Fibroblast of the conjunctiva (primary cell): ENCODE results near the gene SLC2A3.
"Not testable (repeated sequence)": the region's sequence is repeated elsewhere in the genome, so short reads cannot be mapped to it uniquely, and the experiment has no call there.

Experiments used
- DNase-seq: peaks from one replicate; pipeline ENCODE4 v3.0.0-alpha.2; 2010; ENCODE audit warnings: low read depth

SLC2A3 gene

GRCh38 chr12:7935590-7936581 is at the start of gene SLC2A3:
Gene SLC2A3 (minus strand): TSS chr12:7936187. CDS start chr12:7936034, 153 bp downstream.
- DNase-seq = peak; percentile 90

- DNase-seq = no peak
Measured at GRCh38 chr12:7984900-7985299, 48.9 kb upstream of the SLC2A3 start.

- DNase-seq = not testable (repeated sequence)
Measured at GRCh38 chr12:7983460-7983859, 47.5 kb upstream of the SLC2A3 start.

GRCh38 chr12:7983019-7983418 is 47.0 kb upstream of the SLC2A3 start:
- DNase-seq = not testable (repeated sequence)

DNA sequence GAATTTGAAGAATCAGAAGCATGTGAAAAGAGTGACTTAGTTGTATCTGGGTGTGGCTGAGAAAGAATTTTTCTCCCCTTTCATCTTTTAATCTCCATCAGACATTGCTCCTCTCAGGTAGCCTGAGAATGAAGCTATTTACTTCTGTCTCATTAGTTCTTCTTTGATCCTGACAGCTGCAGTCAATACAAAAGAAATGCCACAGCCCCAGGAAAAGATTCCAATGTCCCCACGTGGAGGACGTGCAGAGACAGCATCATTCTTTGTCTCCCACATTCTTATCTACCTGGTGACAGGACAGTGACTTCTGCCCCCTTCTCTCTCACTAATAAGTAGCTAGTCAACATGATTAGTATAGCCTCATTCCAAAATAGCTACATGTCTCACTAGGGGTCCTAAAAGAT is 46.3 kb upstream of the SLC2A3 start:
- DNase-seq = not testable (repeated sequence)

DNA sequence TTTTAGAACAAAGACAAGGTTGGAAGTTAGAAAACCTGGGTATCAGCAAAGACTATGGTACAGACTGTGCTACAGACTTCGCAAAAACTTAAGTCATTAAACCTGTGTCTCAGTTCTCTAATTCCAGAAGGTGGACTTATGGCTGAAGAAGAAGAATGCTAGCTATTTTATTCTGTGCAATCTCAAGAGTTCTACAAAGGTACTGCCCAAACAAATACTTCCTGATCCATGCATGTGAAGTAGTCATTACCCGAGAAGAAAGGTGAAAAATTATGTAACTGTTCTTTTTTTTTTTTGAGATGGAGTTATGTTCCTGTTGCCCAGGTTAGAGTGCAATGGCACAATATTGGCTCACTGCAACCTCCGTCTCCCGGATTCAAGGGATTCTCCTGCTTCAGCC is 45.5 kb upstream of the SLC2A3 start:
- no peak for DNase-seq

- DNase-seq = not testable (repeated sequence)
Measured at GRCh38 chr12:7977351-7978124, 41.6 kb upstream of the SLC2A3 start.

- DNase-seq = no peak
Measured at GRCh38 chr12:7973457-7973825, 37.5 kb upstream of the SLC2A3 start.

DNA sequence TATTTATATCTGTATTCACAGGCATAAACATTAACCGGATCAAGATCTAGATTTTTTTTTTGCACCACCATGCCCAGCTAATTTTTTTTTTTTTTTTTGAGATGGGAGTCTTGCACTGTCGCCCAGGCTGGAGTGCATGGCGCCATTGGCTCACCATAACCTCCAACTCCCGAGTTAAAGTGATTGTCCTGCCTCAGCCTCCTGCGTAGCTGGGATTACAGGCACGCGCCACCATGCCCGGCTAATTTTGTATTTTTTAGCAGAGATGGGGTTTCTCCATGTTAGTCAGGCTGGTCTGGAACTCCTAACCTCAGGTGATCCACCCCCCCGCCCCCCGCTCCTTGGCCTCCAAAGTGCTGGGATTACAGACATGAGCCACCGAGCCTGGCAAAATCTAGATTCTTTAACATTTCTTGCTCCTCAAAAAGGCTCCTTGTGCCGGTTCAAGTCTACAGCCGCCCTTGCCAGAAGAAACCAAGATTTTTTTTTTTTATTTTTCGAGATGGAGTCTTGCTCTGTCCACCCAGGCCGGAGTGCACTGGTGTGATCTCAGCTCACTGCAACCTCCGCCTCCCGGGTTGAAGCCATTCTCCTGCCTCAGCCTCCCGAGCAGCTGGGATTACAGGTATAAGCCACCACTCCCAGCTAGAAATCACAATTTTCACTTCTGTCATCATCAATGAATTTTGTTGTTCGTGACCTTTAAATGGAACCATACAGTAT is 36.9 kb upstream of the SLC2A3 start:
- no peak for DNase-seq

DNA sequence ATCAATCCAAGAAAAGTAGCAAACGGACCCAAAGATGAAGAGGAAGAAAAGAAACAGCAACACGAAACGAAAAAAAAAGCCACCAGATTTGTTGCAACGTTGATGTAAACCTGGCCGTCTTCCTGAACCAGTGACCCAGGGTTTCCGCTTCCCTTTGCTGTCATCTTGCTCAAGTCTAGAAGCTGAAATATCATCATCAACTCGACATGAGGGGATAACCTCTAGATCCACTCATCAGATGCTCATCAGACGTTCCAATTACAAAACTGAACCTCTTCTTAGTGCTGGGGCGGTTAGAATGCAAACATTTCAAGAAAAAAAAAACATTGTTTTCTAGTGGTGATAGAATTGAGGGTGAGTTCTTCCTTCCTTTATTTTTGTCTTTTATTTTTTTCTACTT is 36.3 kb upstream of the SLC2A3 start:
- DNase-seq = not testable (repeated sequence)

- not testable (repeated sequence) for DNase-seq
Measured at GRCh38 chr12:7971765-7972164, 35.8 kb upstream of the SLC2A3 start.

DNA sequence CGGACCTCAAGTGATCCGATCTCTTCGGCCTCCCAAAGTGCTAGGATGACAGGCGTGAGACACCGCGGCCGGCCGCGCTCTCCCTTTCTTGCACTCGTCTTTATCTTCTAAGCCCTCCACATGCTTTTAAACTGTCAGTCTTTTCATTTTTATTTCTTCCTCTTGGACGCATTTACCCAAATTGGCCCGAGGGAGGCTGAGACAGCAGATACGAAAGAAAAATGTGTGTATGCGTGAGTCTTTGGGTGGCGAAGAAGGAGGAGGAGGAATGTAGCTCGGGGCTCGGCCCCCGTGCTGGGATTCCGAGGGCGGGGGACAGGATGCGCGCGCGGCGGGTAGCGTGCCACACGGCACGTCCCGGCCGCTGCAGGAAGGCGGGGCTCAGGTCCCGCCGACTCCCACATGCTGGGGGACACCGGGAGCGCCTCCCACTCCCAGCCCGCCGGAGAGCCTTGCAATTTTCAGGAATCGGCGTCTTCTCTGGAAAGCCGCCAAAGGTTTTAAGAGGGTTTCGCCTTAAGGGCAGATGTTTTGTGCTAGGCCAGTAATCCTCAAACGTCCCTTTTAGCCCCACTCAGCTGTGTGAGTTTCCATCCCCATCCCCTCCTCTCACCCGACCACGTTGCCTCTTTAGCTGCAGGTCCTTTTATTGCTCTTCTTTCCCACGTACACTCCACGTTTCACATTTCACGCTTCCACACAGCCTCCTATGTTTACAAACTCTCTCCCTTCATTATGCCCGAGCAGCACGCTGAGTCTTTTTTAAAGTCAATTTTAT is 34.7 kb upstream of the SLC2A3 start:
- DNase-seq = peak; percentile 88

- no peak for DNase-seq
Measured at GRCh38 chr12:7966563-7966962, 30.6 kb upstream of the SLC2A3 start.

- DNase-seq = not testable (repeated sequence)
Measured at GRCh38 chr12:7964669-7965068, 28.7 kb upstream of the SLC2A3 start.

GRCh38 chr12:7961395-7962178 is 25.6 kb upstream of the SLC2A3 start:
- DNase-seq = no peak

GRCh38 chr12:7959701-7960121 is 23.7 kb upstream of the SLC2A3 start:
- DNase-seq = no peak

- DNase-seq = no peak
Measured at GRCh38 chr12:7959278-7959677, 23.3 kb upstream of the SLC2A3 start.

GRCh38 chr12:7954877-7955276 is 18.9 kb upstream of the SLC2A3 start:
- DNase-seq = not testable (repeated sequence)

- not testable (repeated sequence) for DNase-seq
Measured at GRCh38 chr12:7954418-7954817, 18.4 kb upstream of the SLC2A3 start.

- not testable (repeated sequence) for DNase-seq
Measured at GRCh38 chr12:7953912-7954311, 17.9 kb upstream of the SLC2A3 start.
